SK-N-SH (cell line): Measurements from ENCODE around the gene CCDC107.

ENCODE experiments used
- CTCF ChIP-seq: fragments of 200-600 bp; sonication (generic); IDR thresholded peaks from 2 replicates; pipeline ENCODE4 v1.6.1; 2017; ENCODE audit warnings: antibody characterized with exemption, mild to moderate bottlenecking, moderate library complexity
- EP300 ChIP-seq, 2 experiments: IDR thresholded peaks; 2 replicates each; pipeline versions ENCODE4 v1.4.0 to v1.6.1; 2012; ENCODE audit warnings: borderline replicate concordance in 1 of 2, low read depth in 1 of 2, low read length in 1 of 2
- EZH2phosphoT487 ChIP-seq: fragments of 200-600 bp; sonication (generic); IDR thresholded peaks from 2 replicates; pipeline ENCODE4 v1.6.1; 2017; ENCODE audit warnings: low read depth, mixed run types, mild to moderate bottlenecking, antibody characterized with exemption, moderate library complexity, borderline replicate concordance
- JUND ChIP-seq: IDR thresholded peaks from 2 replicates; pipeline ENCODE4 v1.4.0; 2012
- MAX ChIP-seq: IDR thresholded peaks from 2 replicates; pipeline ENCODE4 v1.4.0; 2012; ENCODE audit warnings: low read depth
- MXI1 ChIP-seq: IDR thresholded peaks from 2 replicates; pipeline ENCODE4 v1.6.1; 2012; ENCODE audit warnings: mild to moderate bottlenecking, low read depth, low read length, improper control_type of control experiment
- POLR2AphosphoS5 ChIP-seq: IDR thresholded peaks from 2 replicates; pipeline ENCODE4 v1.6.1; 2012; ENCODE audit warnings: low read depth, low read length
- SMC3 ChIP-seq: IDR thresholded peaks from 2 replicates; pipeline ENCODE4 v1.6.1; 2012; ENCODE audit warnings: low read depth, low read length, improper control_type of control experiment
- USF1 ChIP-seq: IDR thresholded peaks from 2 replicates; pipeline ENCODE4 v1.4.0; 2012; ENCODE audit warnings: low read depth, borderline replicate concordance
- YY1 ChIP-seq: IDR thresholded peaks from 2 replicates; pipeline ENCODE4 v1.4.0; 2012; ENCODE audit warnings: low read depth, mild to moderate bottlenecking
- ZBTB33 ChIP-seq: IDR thresholded peaks from 2 replicates; pipeline ENCODE4 v1.4.0; 2012; ENCODE audit warnings: low read depth, borderline replicate concordance
- TF ChIP-seq, protein P1 (sequence below): IDR thresholded peaks from 2 replicates; pipeline ENCODE4; 2012
- TF ChIP-seq, protein P2 (sequence below): fragments of 150-350 bp; IDR thresholded peaks from 2 replicates; pipeline ENCODE4 v1.6.1; 2016; ENCODE audit warnings: mild to moderate bottlenecking, low read depth, low read length
- TF ChIP-seq, protein P3 (sequence below): fragments of 150-350 bp; IDR thresholded peaks from 2 replicates; pipeline ENCODE4 v1.6.1; 2017; ENCODE audit warnings: antibody characterized with exemption, low read length, low read depth, borderline replicate concordance

DNA sequence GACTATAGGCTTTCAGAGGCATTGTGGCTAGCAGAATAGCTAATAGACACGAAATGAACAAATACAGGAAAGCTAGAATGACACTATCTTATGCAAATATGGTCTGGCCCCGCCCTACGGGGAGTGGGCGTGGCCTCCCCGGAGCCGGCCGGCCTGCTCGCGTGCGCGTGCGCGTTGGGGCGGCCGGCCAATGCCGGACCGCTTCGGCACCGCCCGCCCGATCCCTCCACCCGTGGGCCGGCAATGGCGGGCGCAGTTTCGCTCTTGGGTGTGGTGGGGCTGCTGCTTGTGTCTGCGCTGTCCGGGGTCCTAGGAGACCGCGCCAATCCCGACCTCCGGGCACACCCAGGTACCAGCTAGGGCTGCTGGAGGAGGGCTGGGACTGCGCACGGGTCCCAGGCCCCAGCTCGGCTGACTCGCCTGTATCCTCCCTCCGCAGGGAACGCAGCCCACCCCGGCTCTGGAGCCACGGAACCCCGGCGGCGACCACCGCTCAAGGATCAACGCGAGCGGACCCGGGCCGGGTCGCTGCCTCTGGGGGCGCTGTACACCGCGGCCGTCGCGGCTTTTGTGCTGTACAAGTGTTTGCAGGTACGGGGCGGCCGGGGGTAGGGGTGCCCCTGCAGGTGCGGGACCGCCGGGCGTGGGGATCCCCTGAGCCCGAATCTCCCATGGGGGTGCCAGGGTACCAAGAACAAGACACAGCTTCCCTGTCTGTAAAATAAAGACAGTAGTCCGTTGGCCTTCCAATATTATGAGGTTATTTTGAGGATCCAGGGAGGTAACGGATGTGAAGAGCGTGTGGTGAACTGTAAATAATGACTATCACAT, at the start of gene CCDC107:
- TF ChIP-seq MXI1 (no peak), EZH2phosphoT487 (no peak), EP300 (IDR thresholded peaks at IDR 0.05; ENCODE audit: borderline replicate concordance in 1 of 2, low read depth in 1 of 2, low read length in 1 of 2) (no peak), CTCF (peak; percentile 65), JUND (no peak), MAX (no peak), ZBTB33 (no peak), YY1 (peak; percentile 84), POLR2AphosphoS5 (peak; percentile 72), USF1 (no peak; the same call in 1 of the 2 replicates), SMC3 (no peak; the same call in 1 of the 2 replicates)
- TF ChIP-seq, protein P1, sequence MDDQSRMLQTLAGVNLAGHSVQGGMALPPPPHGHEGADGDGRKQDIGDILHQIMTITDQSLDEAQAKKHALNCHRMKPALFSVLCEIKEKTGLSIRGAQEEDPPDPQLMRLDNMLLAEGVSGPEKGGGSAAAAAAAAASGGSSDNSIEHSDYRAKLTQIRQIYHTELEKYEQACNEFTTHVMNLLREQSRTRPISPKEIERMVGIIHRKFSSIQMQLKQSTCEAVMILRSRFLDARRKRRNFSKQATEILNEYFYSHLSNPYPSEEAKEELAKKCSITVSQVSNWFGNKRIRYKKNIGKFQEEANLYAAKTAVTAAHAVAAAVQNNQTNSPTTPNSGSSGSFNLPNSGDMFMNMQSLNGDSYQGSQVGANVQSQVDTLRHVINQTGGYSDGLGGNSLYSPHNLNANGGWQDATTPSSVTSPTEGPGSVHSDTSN = no peak
- TF ChIP-seq, protein P2, sequence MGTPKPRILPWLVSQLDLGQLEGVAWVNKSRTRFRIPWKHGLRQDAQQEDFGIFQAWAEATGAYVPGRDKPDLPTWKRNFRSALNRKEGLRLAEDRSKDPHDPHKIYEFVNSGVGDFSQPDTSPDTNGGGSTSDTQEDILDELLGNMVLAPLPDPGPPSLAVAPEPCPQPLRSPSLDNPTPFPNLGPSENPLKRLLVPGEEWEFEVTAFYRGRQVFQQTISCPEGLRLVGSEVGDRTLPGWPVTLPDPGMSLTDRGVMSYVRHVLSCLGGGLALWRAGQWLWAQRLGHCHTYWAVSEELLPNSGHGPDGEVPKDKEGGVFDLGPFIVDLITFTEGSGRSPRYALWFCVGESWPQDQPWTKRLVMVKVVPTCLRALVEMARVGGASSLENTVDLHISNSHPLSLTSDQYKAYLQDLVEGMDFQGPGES = no peak
- TF ChIP-seq, protein P3, sequence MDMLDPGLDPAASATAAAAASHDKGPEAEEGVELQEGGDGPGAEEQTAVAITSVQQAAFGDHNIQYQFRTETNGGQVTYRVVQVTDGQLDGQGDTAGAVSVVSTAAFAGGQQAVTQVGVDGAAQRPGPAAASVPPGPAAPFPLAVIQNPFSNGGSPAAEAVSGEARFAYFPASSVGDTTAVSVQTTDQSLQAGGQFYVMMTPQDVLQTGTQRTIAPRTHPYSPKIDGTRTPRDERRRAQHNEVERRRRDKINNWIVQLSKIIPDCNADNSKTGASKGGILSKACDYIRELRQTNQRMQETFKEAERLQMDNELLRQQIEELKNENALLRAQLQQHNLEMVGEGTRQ = no peak
